Caco-2 (cell line): ENCODE measurements around the gene MAPK14. TPM values are rescaled to one million over a fixed set of nuclear protein-coding genes. Genes with fewer than 3 reads are reported as not detected.
"Not testable (repeated sequence)": the region's sequence is repeated elsewhere in the genome, so short reads cannot be mapped to it uniquely, and the experiment has no call there.

ENCODE experiments used
- BruUV-seq: library from RNA; stranded (reverse); fragments of 400-500 nt; replicated peaks from 2 replicates; lab custom pipeline; 2021; lab: Mats Ljungman, UMichigan
- CTCF ChIA-PET: fragments of 300-600 bp; sonication (Branson Sonifier 250); formaldehyde crosslinking; loops from one replicate; lab custom pipeline; 2022; ENCODE audit warnings: antibody characterized with exemption; lab: Charles Lee
- POLR2A ChIA-PET: fragments of 300-600 bp; sonication (Branson Sonifier 250); formaldehyde crosslinking; loops from one replicate; lab custom pipeline; 2022; ENCODE audit warnings: antibody characterized with exemption; lab: Charles Lee
- DNase-seq, 2 experiments: peaks; one replicate each; pipeline versions ENCODE4 v3.0.0 to v3.0.0-alpha.2; 2020 to 2022
- H3K27me3 ChIP-seq: replicated peaks from 2 replicates; pipeline ENCODE4 v1.6.0; 2011; ENCODE audit warnings: low read length; ENCODE audit not compliant: control insufficient read depth, insufficient read depth
- H3K36me3 ChIP-seq: 2 replicates; pipeline ENCODE4 v1.5.1; 2011; ENCODE audit warnings: low read length; ENCODE audit not compliant: control insufficient read depth, insufficient read depth
- H3K4me1 ChIP-seq: fragments of 250-450 bp; sonication (Bioruptor Pico); 2 replicates; pipeline ENCODE4 v1.5.1; 2020; ENCODE audit warnings: mild to moderate bottlenecking
- H3K4me3 ChIP-seq: 2 replicates; pipeline ENCODE4 v1.5.1; 2011; ENCODE audit warnings: low read depth, mild to moderate bottlenecking, control low read depth, low read length
- H3K9me3 ChIP-seq: fragments of 250-450 bp; sonication (Bioruptor Pico); 2 replicates; pipeline ENCODE4 v1.5.1; 2020; ENCODE audit warnings: mild to moderate bottlenecking, moderate library complexity
- H3K27ac Mint-ChIP-seq: one replicate; pipeline ENCODE4 v1.8.0; 2022; ENCODE audit warnings: mixed read lengths; ENCODE audit not compliant: unreplicated experiment
- H3K27me3 Mint-ChIP-seq: one replicate; pipeline ENCODE4 v1.8.0; 2022; ENCODE audit warnings: mixed read lengths; ENCODE audit not compliant: insufficient read depth, unreplicated experiment
- H3K36me3 Mint-ChIP-seq: one replicate; pipeline ENCODE4 v1.8.0; 2022; ENCODE audit warnings: mild to moderate bottlenecking, mixed read lengths; ENCODE audit not compliant: insufficient read depth, unreplicated experiment
- H3K4me1 Mint-ChIP-seq: one replicate; pipeline ENCODE4 v1.8.0; 2022; ENCODE audit warnings: low read depth, mixed read lengths; ENCODE audit not compliant: unreplicated experiment
- H3K4me3 Mint-ChIP-seq: one replicate; pipeline ENCODE4 v1.8.0; 2022; ENCODE audit warnings: mild to moderate bottlenecking, moderate library complexity, mixed read lengths; ENCODE audit not compliant: unreplicated experiment
- H3K9me3 Mint-ChIP-seq: one replicate; pipeline ENCODE4 v1.8.0; 2022; ENCODE audit warnings: mixed read lengths; ENCODE audit not compliant: unreplicated experiment
- intact Hi-C: fragments of 100-400 bp; cut with micrococcal nuclease; formaldehyde crosslinking; loops from one replicate; pipeline ENCODE4 v1.10.0; 2022; ENCODE audit not compliant: unreplicated experiment
- total RNA-seq: library from RNA; stranded (reverse); gene quantifications from 2 replicates; pipeline ENCODE4 v1.2.3, GENCODE V29; 2022
- TF ChIP-seq, protein P1 (sequence below), 2 experiments: fragments of 200-600 bp in 1 of 2; IDR thresholded peaks; 1 replicate in 1 of 2; 2 replicates in 1 of 2; pipeline versions ENCODE4 v1.5.1 to v1.8.0; 2011 to 2022; ENCODE audit warnings: antibody characterized with exemption in 1 of 2, control low read depth in 1 of 2, inconsistent platforms in 1 of 2, low read depth in 1 of 2, low read length in 1 of 2, mild to moderate bottlenecking in 1 of 2, moderate library complexity in 1 of 2; ENCODE audit not compliant: insufficient read depth in 1 of 2, severe bottlenecking in 1 of 2, unreplicated experiment in 1 of 2

Gene MAPK14
- total RNA-seq, 1 experiment from 2014 or later = 72.0 TPM

GRCh38 chr6:36079601-36080000 is 52.0 kb downstream of the MAPK14 start:
- CTCF ChIA-PET = no interaction called here
- Histone ChIP-seq H3K9me3 (no peaks in the 10 kb centered on the region), H3K4me1 (no peaks in the 10 kb centered on the region), H3K4me3 (no peak overlapping the region), H3K27me3 (no peaks in the 10 kb centered on the region), H3K36me3 (peaks cover 6% of the 10 kb centered on the region; the same call in 1 of the 2 replicates)
- intact Hi-C loops = no loop called here
- Mint-ChIP-seq H3K36me3 (peaks cover 84% of the 10 kb centered on the region), H3K4me1 (peaks cover 10% of the 10 kb centered on the region), H3K27ac (no peak overlapping the region), H3K4me3 (no peak overlapping the region), H3K27me3 (no peaks in the 10 kb centered on the region), H3K9me3 (no peaks in the 10 kb centered on the region)
- BruUV-seq = no TSS peak
- no peak for DNase-seq
- TF ChIP-seq, protein P1, sequence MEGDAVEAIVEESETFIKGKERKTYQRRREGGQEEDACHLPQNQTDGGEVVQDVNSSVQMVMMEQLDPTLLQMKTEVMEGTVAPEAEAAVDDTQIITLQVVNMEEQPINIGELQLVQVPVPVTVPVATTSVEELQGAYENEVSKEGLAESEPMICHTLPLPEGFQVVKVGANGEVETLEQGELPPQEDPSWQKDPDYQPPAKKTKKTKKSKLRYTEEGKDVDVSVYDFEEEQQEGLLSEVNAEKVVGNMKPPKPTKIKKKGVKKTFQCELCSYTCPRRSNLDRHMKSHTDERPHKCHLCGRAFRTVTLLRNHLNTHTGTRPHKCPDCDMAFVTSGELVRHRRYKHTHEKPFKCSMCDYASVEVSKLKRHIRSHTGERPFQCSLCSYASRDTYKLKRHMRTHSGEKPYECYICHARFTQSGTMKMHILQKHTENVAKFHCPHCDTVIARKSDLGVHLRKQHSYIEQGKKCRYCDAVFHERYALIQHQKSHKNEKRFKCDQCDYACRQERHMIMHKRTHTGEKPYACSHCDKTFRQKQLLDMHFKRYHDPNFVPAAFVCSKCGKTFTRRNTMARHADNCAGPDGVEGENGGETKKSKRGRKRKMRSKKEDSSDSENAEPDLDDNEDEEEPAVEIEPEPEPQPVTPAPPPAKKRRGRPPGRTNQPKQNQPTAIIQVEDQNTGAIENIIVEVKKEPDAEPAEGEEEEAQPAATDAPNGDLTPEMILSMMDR (IDR thresholded peaks at IDR 0.05; ENCODE audit: insufficient read depth in 1 of 2, low read depth in 1 of 2, low read length in 1 of 2, severe bottlenecking in 1 of 2, unreplicated experiment in 1 of 2) = no peak
- POLR2A ChIA-PET = interaction anchor here (0.7 kb wide), 1 partner anchor 12 kb away, joined by 3 read pairs; no protein-coding TSS in a partner anchor

DNA sequence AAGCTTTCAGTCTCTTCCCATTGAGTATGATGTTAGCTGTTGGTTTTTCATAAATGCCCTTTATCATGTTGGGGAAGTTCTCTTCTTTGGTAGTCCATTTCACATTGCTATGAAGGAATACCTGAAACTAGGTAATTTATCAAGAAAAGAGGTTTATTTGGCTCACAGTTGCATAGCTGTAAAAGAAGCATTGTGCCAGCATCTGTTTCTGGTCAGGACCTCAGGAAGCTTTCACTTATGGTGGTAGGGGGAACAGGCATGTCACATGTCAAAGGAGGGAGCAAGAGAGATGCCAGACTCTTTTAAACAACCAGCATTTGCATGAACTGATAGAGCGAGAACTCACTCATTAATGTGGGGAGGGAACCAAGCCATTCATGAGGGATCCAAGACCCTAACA is 54.7 kb downstream of the MAPK14 start:
- H3K9me3 ChIP-seq = no peaks in the 10 kb centered on the region
- Mint-ChIP-seq H3K4me1 (no peaks in the 10 kb centered on the region), H3K27me3 (no peaks in the 10 kb centered on the region), H3K27ac (no peak overlapping the region), H3K4me3 (no peak overlapping the region), H3K9me3 (no peaks in the 10 kb centered on the region), H3K36me3 (peaks cover 99% of the 10 kb centered on the region)
- TF ChIP-seq, protein P1 (IDR thresholded peaks at IDR 0.05; ENCODE audit: insufficient read depth in 1 of 2, low read depth in 1 of 2, low read length in 1 of 2, severe bottlenecking in 1 of 2, unreplicated experiment in 1 of 2) = no peak
- 0 out of 2 replicates have a peak, but pooled peaks cover 4% of the 10 kb centered on the region for H3K36me3 ChIP-seq
- H3K4me3 ChIP-seq = no peak overlapping the region
- DNase-seq = no peak
- no peaks in the 10 kb centered on the region for H3K27me3 ChIP-seq
- BruUV-seq = no TSS peak
- ChIA-PET CTCF (no interaction called here), POLR2A (no interaction called here)
- intact Hi-C loops = no loop called here
- H3K4me1 ChIP-seq = no peaks in the 10 kb centered on the region

- H3K36me3 ChIP-seq = 0 out of 2 replicates have a peak, but pooled peaks cover 4% of the 10 kb centered on the region
- intact Hi-C loops = no loop called here
- no peaks in the 10 kb centered on the region for H3K27me3 ChIP-seq
- Mint-ChIP-seq H3K36me3 (peaks cover 99% of the 10 kb centered on the region), H3K4me1 (no peaks in the 10 kb centered on the region), H3K27ac (no peak overlapping the region), H3K9me3 (no peaks in the 10 kb centered on the region), H3K4me3 (no peak overlapping the region), H3K27me3 (no peaks in the 10 kb centered on the region)
- H3K9me3 ChIP-seq = no peaks in the 10 kb centered on the region
- BruUV-seq = no TSS peak
- H3K4me1 ChIP-seq = no peaks in the 10 kb centered on the region
- CTCF ChIA-PET = no interaction called here
- no peak overlapping the region for H3K4me3 ChIP-seq
- no peak for DNase-seq
- POLR2A ChIA-PET = no interaction called here
- TF ChIP-seq, protein P1 (IDR thresholded peaks at IDR 0.05; ENCODE audit: insufficient read depth in 1 of 2, low read depth in 1 of 2, low read length in 1 of 2, severe bottlenecking in 1 of 2, unreplicated experiment in 1 of 2) = no peak
Measured at GRCh38 chr6:36083446-36083845, 55.8 kb downstream of the MAPK14 start.

DNA sequence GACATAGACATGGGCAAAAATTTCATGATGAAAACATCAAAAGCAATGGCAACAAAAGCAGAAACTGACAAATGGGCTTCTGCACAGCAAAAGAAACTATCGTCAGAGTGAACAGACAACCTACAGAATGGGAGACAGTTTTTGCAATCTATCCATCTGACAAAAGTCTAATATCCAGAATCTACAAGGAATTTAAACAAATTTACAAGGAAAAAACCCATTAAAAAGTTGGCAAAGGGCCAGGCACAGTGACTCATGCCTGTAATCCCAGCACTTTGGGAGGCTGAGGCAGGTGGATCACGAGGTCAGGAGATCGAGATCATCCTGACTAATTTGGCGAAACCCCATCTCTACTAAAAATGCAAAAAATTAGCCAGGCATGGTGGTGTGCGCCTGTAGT is 60.6 kb downstream of the MAPK14 start:
- H3K4me1 Mint-ChIP-seq, POLR2A ChIA-PET, intact Hi-C loops, H3K36me3 ChIP-seq, H3K27me3 Mint-ChIP-seq, H3K9me3 Mint-ChIP-seq, H3K27ac Mint-ChIP-seq, H3K4me1 ChIP-seq, H3K9me3 ChIP-seq, H3K4me3 Mint-ChIP-seq, BruUV-seq, H3K27me3 ChIP-seq, H3K4me3 ChIP-seq, DNase-seq, CTCF ChIA-PET: not testable (repeated sequence)
- H3K36me3 Mint-ChIP-seq = peaks cover 97% of the 10 kb centered on the region
